Endothelial cell of hepatic sinusoid (primary cell): ENCODE results near the gene CENPB.

Experiments used
- in situ Hi-C: cut with HindIII; loops from 2 replicates; pipeline ENCODE4 v1.10.0; 2017; ENCODE audit warnings: low sequenced_read_pairs

CENPB gene

DNA sequence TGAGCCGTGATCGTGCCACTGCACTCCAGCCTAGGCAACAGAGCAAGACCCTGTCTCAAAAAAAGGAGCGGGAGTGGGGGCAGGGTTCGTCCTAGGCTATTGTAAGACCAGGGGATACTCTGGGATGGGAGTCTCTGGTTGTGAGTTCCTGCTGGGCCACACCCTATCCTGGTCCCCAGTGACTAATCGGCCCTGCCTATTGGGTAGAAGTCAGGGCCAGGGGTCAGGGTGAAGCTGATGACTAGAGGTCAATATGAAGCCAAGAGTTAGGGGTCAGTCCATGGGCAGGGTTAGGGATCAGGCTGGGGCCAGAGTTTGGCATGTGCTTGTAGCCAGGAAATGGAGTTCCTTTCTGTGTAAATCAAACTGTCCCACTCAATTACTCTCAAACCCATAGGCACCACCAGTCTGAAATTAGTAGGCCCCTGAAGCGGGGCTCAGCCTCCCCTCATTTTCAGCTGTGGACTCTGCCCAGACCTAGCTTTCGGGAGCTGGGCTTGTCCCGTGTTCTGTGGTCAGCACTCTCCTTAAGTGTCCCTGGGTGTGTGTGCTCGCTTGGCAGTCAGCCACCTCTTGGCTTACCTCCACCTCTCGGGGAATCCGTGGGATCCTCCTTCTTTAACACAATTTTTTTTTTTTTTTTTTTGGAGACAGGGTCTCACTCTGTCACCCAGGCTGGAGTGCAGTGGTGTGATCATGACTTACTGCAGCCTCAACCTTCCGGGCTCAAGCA is 52.3 kb downstream of the CENPB start:
- in situ Hi-C loops, result loop anchor here (10.0 kb wide), 1 partner anchor 351 kb away; no protein-coding TSS in a partner anchor
